ENCODE measurements around the gene SERHL2.

DNA sequence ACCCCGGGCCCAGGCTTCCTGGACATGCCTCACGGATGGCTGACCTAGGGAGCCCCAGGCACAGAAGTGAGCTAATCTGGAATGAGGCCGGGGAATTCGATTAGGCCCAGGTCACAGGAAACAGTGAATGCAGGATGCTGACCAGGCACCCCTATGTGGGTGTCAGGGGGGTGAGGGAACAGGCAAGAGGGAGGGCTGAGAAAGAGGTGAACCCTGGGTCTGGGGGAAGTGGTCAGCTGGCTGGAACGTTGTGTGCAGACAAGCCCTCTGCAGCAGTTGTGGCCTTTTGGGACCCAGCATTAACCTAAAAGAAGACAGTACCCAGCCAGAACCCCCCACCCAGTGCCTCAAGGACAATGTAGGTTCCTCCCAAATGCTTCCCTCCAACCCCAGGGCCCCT lies 8.1 kb downstream of the SERHL2 start:
- TF ChIP-seq, protein P1, sequence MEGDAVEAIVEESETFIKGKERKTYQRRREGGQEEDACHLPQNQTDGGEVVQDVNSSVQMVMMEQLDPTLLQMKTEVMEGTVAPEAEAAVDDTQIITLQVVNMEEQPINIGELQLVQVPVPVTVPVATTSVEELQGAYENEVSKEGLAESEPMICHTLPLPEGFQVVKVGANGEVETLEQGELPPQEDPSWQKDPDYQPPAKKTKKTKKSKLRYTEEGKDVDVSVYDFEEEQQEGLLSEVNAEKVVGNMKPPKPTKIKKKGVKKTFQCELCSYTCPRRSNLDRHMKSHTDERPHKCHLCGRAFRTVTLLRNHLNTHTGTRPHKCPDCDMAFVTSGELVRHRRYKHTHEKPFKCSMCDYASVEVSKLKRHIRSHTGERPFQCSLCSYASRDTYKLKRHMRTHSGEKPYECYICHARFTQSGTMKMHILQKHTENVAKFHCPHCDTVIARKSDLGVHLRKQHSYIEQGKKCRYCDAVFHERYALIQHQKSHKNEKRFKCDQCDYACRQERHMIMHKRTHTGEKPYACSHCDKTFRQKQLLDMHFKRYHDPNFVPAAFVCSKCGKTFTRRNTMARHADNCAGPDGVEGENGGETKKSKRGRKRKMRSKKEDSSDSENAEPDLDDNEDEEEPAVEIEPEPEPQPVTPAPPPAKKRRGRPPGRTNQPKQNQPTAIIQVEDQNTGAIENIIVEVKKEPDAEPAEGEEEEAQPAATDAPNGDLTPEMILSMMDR (IDR thresholded peaks at IDR 0.05) = no peak
- no peak for TF ChIP-seq POLR2A (IDR thresholded peaks at IDR 0.05)
- no peak for TF ChIP-seq POLR2AphosphoS5 (IDR thresholded peaks at IDR 0.05)

Data from gastroesophageal sphincter (tissue), 3 donors.